Superior temporal gyrus (tissue), 1 donor: ENCODE measurements around the gene PTPRK.

Experiments
- DNase-seq: peaks from one replicate; pipeline ENCODE4 v3.0.0-alpha.2; 2016; ENCODE audit errors: extremely low spot score

The PTPRK gene

DNA sequence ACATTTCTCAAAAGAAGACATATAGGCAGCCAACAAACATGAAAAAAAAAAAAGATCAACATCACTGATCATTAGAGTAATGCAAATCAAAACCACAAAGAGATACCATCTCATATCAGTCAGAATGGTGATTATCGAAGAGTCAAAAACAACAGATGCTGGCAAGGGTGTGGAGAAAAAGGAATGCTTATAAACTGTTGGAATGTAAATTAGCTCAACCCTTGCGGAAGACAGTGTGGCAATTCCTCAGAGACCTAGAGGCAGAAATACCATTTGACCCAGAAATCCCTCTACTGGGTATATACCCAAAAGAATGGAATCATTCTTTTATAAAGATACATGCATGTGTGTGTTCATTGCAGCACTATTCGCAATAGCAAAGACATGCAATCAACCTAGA lies 315.8 kb downstream of the PTPRK start:
- no peak for DNase-seq

DNA sequence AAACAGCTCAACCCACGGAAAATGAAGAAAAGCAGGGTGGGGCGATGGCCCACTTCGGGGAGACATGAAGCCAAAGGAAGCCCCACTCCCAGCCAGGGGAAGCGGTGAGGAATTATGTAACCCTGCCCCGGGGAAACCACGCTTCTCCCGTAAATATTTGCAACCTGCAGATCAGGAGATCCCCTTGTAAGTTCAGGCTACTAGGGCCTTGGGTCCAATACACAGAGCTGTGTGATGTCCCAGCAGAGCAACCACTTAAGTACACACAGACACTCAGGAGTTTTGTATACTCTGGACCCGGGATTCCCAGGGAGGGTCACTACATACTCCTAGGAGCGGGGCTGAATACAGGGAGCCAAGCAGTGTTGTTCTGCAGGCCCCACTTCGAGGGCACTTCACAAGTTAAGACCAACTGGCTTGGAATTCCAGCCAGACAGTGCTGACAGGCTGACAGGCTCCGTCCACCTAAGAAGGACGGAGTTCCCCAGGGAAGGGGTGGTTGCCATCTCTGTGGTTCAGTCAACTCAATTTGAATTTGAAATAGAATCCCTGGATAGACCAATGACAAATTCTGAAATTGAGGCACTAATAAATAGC lies 318.1 kb downstream of the PTPRK start:
- no peak for DNase-seq

DNA sequence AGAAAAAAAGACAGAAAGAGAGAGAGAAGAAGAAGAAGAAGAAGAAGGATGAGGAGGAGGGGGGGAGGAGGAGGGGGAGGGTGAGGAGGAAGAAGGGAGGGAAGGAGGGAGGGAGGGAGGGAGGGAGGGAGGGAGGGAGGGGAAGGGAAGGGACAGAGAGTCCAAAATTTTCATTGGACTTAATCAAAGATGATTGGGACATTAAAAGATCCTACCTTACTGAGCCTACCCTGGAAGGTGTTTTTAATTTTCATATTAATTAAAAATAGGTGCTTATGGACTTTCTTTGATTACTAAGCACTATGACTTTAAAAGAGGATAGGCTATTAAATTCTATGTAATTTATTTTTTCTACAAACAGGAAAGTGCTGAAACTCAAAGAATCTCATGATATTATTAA lies 319.6 kb downstream of the PTPRK start:
- no peak for DNase-seq

DNA sequence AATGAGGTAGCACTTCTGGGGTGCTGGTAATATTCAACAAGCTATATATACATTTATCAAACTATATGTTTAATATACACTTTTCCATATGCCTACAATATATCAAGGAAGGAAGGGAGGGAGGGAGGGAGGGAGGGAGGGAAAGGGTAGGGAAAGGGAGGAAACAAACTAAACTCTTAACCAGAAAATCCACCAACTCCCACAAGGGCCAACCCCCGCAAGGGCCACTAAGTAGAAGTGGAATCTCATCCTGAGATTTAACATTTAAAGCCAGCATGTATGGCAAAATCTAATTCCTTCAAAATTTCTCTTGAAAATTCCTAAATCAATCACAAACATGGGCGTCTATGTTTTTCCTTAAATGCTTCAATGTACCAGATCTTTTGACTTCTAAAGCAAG lies 320.9 kb downstream of the PTPRK start:
- DNase-seq, result no peak

DNA sequence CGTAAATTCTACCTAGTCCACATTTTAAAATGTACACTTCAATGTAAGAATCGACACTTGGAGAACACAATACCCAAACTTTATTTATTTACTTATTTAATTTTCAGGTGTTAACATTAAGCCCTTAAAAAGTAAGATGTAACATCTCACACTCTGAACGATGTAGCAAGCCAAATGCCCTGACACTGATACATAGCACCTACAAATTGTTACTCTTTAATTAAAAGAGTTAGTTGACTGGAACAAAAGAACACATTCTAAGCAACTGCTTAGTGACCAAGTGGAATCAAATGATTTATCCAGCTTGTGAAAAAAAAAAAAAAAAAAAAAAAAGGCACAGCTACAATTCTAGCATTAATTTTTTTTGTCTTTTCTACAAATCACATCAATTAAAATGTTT lies 327.4 kb downstream of the PTPRK start:
- DNase-seq, result no peak

DNA sequence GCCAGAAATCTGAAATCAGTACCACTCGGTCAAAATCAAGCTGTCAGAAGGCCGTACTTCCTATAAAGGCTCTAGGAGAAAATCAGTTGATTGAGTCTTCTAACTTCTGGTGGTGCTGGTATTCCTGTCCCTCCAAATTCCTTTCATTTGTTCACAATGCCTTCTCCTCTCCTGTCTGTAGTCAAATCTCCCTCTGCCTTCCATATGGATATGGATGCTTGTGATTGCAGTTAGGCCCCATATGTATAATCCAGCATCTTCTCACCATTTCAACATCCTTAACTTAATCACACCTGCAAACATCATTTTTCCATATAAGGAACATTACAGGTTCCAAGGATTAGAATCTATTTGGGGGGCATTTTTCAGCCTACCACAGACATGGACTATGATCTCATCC lies 331.7 kb downstream of the PTPRK start:
- no peak for DNase-seq

DNA sequence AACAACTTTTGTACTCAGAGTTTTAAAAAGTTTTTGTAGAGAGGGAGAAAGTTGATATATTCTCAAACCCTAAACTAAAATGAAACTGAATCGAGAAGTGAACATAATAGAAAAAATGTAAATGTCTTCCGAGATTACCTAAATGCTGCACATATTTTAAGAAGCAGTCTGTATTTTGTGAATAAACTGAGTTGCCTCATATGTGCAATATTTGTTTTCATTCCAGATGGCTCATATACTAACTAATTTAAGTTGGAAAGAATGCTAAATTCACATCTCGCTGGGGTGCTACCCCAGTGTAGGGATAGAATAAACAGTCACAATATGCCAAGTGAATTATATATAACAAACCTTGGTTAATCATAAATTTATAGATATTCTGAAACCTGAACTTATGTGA lies 333.7 kb downstream of the PTPRK start:
- DNase-seq, result no peak

DNA sequence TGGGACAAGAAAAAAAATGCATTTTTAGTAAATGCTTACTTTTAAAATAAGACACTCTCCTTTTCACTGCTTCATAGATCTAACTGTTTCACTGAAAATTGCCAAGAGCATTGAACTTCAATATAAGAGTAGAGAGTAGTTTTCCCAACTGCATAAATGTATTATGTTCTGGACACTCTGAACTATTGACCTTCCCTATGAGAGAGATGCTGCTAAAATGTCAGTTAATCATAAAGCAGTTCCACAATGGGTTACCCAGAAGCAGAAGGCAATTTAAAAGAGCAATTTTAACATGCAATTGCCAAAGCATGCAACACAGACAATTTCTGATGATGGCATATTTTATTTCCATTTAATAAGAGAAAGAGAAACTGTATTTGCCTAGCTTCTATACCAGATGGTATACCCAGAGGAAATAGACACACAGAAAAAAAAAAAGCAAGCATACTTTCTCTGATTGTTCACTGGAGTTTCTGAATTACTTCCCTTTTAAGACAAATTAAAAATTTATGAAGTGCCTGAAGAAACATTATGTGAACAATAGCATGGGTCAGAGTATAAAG lies 340.4 kb downstream of the PTPRK start:
- DNase-seq, result no peak

DNA sequence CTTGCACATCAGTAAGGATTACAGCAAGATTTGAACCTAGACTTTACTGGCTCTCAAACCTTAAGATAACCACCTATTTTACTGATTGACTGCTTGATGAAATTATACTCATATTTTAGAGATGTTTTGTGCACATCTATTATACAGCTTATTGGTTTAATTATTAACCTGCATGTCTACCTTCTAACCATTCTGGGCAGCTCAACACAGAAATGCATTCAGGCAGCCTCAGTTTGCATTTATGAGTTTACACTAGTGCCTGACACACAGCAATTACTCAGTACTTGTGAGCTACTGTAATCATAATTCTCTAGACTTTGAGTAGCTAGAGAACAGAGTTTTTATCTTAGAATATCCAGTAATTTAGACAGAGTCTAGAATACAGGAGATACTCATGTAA lies 345.7 kb downstream of the PTPRK start:
- no peak for DNase-seq

DNA sequence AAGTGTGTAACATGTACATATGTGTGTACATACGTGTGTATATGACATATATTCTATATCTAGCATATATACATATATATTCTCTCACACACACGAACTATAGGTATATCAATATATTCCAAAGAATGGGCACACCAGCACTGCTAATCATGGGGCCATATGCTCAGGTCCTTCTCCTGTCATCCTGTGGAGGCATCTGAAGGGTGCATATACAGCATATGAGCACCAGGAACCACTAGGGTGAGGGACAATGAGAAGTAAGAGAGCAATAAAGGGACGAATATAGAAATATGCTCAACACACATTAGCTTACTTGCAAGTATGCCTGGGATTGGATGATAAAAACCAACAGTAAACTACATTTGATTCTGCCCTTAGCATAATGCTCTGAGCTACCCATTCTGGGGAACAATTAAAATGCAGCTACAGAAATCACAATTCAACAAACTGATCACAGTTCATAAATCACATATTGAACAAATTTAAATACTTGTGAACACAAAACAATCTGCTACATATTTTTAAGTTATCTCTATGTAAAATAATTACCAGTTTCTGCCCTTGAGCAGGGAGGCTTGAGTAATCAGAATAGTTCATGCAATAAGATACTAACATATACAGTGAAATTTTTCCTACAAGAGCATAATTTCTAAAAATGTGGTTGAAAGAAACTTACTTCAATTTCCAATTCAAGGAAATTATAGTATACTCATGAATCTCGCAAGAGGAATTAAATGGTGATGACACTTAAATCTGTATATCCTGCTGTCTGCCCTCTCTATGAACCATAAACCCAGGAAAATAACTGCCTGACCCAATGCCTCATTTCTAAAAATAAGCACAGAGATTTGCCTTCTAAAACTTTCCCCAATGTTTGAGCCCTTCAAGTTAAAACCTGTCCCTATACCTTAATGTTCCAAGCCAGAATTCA lies 347.4 kb downstream of the PTPRK start:
- DNase-seq, result no peak

DNA sequence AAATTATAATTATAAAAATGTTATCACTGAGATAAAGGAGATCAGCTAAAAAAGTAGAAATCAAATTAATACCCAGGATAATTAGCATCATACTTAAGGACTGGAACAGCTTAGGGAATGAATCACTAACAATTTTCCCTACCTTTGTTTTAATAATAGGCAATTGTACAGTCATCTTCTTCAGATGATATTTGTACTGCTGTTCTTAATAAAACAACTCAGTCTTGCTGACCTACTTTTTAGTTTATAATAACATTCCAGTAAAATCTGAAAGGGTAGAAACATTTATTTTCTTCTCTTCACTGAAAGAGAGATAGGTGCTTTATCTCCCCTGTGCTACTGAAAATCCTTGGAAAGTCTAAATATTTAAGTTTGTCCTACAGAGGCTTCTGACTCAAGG lies 348.3 kb downstream of the PTPRK start:
- DNase-seq, result no peak

DNA sequence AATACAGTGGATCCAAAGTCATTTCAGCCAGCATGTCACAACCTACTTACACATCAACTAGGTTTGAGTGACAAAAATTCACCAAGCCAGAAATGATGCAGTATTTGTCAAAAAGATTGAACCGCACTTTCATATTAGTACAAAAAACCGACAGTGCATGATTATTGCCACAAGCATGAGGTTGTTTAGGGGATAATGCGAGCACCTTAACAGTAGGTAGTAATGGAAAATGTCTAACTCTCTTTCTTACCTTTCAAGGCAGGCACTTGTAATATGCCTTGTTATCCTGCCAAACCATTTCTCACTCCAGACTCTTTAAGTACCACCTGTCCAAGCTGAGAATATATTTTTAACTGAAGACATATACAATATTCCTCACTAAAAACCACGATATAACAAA lies 349.2 kb downstream of the PTPRK start:
- no peak for DNase-seq

DNA sequence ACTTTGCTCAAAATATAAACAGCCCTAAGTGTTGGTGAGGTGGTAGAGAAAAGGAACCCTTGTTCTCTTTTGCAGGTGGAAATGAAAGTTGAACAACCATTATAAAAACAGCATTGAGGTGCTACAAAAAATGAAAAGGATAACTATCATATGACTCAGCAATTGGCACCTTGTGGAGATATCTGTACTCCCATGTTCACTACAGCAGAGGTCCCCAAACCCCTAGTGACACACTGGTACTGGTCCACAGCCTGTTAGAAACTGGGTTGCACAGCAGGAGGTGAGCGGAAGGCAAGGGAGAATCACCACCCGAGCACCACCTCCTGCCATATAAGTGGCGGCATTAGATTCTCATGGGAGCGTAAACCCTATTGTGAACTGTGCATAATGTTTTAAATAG lies 352.2 kb downstream of the PTPRK start:
- DNase-seq, result no peak

DNA sequence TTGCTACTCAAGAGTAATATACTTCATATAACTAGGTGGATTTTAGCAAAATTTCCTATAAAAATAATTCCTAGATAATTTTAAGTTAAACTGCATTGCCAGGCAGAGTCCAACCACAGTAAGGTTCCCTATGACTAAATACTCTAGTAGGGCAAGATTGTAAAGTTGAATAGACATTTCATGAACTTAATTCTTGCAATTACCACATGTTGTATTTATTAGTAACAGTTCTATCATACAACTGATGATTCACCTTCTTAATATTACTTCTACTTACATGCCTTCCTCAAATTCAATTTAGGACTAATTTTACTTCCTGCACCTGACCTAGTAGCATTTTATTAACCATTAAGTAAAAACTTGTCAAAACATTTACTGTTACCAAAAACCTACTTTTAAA lies 352.8 kb downstream of the PTPRK start:
- no peak for DNase-seq

DNA sequence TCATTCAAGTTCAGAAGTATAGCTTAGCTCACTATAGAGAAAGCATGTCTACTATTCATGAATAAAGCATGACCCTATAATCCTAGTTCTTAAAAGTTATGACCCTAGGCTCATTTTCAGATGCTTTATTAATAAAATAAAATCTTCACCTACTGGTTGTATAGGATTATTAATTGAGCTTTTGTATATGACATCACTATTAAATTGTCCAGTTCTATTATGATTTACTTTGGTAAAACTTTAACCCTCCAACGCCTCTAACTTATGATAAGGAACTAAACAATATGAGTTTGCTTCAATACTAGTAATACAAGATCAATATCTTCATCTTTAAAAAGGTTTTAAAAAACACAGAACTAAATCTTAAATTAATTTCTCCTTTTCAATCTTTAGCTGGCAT lies 356.1 kb downstream of the PTPRK start:
- no peak for DNase-seq

DNA sequence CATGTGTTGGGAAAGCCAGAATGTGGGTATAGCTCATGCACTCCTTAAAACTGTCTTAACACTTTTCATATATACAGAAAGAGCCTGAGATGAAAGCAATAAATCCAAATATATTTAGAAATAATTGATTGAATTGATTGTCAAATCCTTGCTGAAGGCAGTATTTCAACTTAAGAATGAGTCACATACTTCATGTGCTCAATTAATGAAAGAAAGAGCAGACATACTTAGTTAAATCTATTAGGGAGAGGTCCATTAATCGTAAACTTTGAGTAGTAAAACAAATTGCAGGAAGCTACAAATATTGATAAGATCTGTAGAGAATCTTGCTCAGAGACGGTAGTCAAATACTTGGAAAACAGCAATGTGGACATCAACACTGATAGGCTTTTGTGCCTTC lies 358.0 kb downstream of the PTPRK start:
- DNase-seq, result no peak

DNA sequence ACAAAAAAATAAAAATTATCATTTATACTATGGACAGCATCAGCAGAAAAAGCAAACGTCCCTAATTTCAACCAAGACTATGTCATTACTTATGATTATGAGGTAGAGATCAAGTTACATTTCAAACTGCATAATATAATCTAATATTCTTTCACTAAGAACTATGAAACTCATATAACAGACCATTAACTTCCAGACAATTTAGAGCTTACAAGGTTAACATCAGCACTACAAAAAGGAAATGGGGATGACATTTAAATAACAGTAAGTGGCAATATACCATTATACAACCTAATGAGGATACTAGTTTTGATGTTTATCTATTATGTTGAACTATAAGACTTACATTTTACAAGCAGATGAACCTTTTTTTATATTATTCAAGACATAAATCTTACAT lies 358.6 kb downstream of the PTPRK start:
- no peak for DNase-seq

DNA sequence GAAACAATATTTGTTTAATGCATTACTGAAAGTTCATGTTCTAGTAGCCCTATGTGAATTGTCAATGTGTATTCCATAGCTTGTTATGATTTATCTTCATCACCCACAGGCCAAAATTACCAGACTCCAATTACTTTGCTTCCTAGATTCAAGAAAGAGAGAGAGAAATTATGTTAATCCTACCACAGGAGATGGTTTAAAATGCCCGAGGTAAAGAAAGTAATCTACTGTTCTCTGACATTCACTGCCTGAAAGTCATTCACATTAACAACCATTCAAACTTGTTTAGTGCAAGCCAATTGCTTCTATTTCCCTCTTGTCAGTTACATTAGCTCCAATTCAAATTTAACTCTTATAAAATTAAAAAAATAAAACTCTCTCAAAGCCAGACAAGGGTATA lies 359.1 kb downstream of the PTPRK start:
- DNase-seq, result no peak

DNA sequence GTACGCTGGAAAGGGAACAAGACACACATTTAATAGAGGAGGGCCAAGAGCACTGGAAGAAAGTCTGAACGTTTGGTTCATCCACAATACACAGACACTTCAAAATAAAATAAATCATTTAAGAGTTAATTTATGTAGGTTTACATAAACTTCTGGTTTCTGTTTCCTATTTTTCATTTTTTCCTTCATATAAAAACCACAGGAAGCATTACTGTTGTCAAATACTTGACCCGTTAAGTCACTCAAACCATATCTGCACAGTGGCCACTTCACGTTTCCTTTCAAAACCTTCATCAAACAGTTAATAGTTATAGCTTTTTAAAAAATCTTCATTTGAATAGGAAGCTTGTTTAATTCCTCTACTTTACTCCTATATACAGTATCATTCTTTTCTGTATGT lies 361.9 kb downstream of the PTPRK start:
- no peak for DNase-seq

DNA sequence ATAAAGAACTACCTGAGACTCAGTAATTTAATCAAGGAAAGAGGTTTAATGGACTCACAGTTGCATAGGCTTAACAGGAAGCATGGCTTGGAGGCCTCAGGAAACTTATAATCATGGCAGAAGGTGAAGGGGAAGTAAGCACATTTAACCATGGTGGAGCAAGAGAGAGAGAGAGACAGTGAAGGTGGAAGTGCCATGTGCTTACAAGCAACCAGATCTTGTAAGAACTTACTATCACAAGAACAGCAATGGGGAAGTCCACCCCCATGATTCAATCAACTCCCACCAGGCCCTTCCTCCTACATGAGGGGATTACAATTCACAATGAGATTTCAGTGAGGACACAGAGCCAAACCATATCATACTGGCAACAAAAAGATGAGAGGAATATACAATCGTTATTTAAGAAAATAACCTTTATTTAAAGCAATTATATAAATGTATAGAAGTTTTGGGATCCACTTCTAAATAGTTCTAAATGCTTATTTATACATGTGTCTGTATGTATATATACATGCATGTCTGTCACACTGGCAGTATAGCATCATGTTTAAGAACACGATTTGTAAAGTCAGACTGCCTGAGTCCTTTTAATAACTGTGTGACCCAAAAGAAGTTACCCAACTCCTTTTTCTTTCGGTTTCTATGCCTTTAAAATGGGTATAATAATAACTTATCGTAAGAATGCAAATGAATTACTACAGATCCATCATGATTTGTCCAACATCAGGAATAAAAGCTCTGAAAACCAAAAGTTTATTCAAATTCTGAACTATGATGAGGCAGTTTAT lies 363.9 kb downstream of the PTPRK start:
- no peak for DNase-seq

DNA sequence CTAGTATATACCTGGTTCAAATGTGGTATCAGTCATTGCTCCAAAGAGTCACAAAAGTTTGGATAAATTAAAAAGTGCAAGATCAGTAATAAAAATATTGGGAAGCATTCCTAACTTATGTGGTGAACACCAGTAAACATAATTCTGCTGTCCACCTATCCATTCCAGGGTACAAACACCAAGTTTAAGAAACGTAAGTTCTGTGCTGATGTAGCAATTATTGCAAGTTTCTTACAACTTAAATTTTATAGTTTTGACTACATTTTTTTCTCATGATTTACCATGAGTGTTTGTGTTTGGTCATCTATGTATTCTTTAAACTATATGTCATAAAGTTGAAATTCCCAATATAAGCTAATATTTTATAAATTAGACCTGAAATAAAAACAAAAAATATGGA lies 364.6 kb downstream of the PTPRK start:
- no peak for DNase-seq

DNA sequence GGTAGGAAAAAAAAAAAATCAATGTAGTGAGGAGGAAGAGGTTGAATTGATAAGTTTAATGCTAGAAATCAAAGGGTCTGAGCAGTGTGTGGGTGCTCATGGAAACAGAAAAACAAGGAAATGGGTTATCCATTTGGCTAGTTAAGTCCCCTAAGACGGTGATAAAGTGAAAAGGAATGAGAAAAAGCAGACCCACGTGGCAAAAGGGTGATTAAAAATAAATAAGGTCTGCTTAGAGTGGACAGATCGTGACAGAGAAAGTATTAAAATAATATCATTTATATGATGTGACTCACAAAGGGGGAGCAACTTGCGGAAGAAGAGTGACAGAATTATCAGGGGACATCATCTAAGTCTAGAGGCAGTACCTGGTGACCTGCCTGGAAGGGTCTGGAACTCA lies 367.8 kb downstream of the PTPRK start:
- no peak for DNase-seq
